GM03348 (cell line): ENCODE measurements around the gene OR2L3.
"Not testable (repeated sequence)": the region's sequence is repeated elsewhere in the genome, so short reads cannot be mapped to it uniquely, and the experiment has no call there.

Source experiments
- DNase-seq: peaks from one replicate; pipeline ENCODE4 v3.0.0; 2012; ENCODE audit warnings: low spot score

The OR2L3 gene

GRCh38 chr1:248046536-248046935 lies at the start of gene OR2L3:
TSS of gene OR2L3 (plus strand) at chr1:248046836. CDS start at chr1:248060682, 13,846 bp downstream.
- DNase-seq = no peak

GRCh38 chr1:247998811-247999210 lies 47.8 kb upstream of the OR2L3 start:
- no peak for DNase-seq

GRCh38 chr1:248000169-248000568 lies 46.5 kb upstream of the OR2L3 start:
- no peak for DNase-seq

GRCh38 chr1:248007778-248008177 lies 38.9 kb upstream of the OR2L3 start:
- DNase-seq = no peak

GRCh38 chr1:248009681-248010080 lies 37.0 kb upstream of the OR2L3 start:
- no peak for DNase-seq

- no peak for DNase-seq
These were observed 33.4 kb upstream of the OR2L3 start, which contains the start of gene OR2L5 for GRCh38 chr1:248013229-248013710. TSS of gene OR2L5 (plus strand) at chr1:248013660. CDS start at chr1:248021948, 8,288 bp downstream.

- DNase-seq = no peak
These were observed 30.8 kb upstream of the OR2L3 start for GRCh38 chr1:248015803-248016202.

- no peak for DNase-seq
These were observed 16.9 kb upstream of the OR2L3 start, which contains the start of gene OR2L2 for GRCh38 chr1:248029770-248030169. TSS of gene OR2L2 (plus strand) at chr1:248030070. CDS start at chr1:248038268, 8,198 bp downstream.

- no peak for DNase-seq
These were observed 1.4 kb upstream of the OR2L3 start for GRCh38 chr1:248045209-248045608.

GRCh38 chr1:248047008-248047407 lies 372 bp downstream of the OR2L3 start:
- DNase-seq = no peak

- no peak for DNase-seq
These were observed 8.0 kb downstream of the OR2L3 start for GRCh38 chr1:248054671-248055070.

- no peak for DNase-seq
These were observed 8.6 kb downstream of the OR2L3 start for GRCh38 chr1:248055261-248055660.

GRCh38 chr1:248065071-248065470 lies 18.4 kb downstream of the OR2L3 start:
- DNase-seq = no peak

- no peak for DNase-seq
These were observed 19.0 kb downstream of the OR2L3 start for GRCh38 chr1:248065604-248066003.

GRCh38 chr1:248083864-248084263 lies 37.2 kb downstream of the OR2L3 start:
- DNase-seq = not testable (repeated sequence)

- DNase-seq = no peak
These were observed 48.2 kb downstream of the OR2L3 start, which contains the start of gene OR2L13 for GRCh38 chr1:248094884-248095283. TSS of gene OR2L13 (plus strand) at chr1:248095184. CDS start at chr1:248099376, 4,192 bp downstream.

GRCh38 chr1:248098529-248098928 lies 51.9 kb downstream of the OR2L3 start:
- no peak for DNase-seq

GRCh38 chr1:248102847-248103246 lies 56.2 kb downstream of the OR2L3 start:
- DNase-seq = no peak

- no peak for DNase-seq
These were observed 64.5 kb downstream of the OR2L3 start for GRCh38 chr1:248111157-248111556.
